K562 treated with DMSO at 1 percent for 24 hours (cell line): ENCODE results near the gene SPNS1. TPM values are rescaled to one million over a fixed set of nuclear protein-coding genes. Genes with fewer than 3 reads are reported as not detected.

Source experiments
- total RNA-seq: library from RNA; unstranded; fragments of 300-600 nt; gene quantifications from 2 replicates; pipeline ENCODE4 v1.2.3, GENCODE V29; 2022; ENCODE audit warnings: low read depth; ENCODE audit not compliant: insufficient read depth

SPNS1 gene
- total RNA-seq: 107 TPM in 2 replicates

GRCh38 chr16:28974437-28975157 is at the start of gene SPNS1:
Gene SPNS1, plus strand, starts transcription at chr16:28974778. Its CDS starts 374 bp downstream, at chr16:28975152.

GRCh38 chr16:28931801-28932225 is 42.8 kb upstream of the SPNS1 start, which contains the start of gene CD19:
Gene CD19, plus strand, starts transcription at chr16:28931971. Its CDS starts 30 bp downstream, at chr16:28932001.

GRCh38 chr16:28950648-28951409 is 23.7 kb upstream of the SPNS1 start, which contains the start of gene NFATC2IP:
Gene NFATC2IP, plus strand, starts transcription at chr16:28950937. Its CDS starts 75 bp downstream, at chr16:28951012.

GRCh38 chr16:28984619-28985135 is 10.1 kb downstream of the SPNS1 start, which contains the start of gene LAT:
Gene LAT, plus strand, starts transcription at chr16:28985052. Its CDS starts 366 bp downstream, at chr16:28985418.

Other genes starting within 250 kb of the SPNS1 start
- 0.22 TPM in 1 of 2 replicates, not detected in the other for gene NPIPB9, start 223.0 kb upstream of the SPNS1 start, total RNA-seq
- gene ATXN2L, start 151.8 kb upstream of the SPNS1 start, total RNA-seq: 275 and 280 TPM in 2 replicates
- 261 and 292 TPM in 2 replicates for gene TUFM, start 128.4 kb upstream of the SPNS1 start, total RNA-seq
- gene SH2B1, start 110.9 kb upstream of the SPNS1 start, total RNA-seq: 56.6 and 57.2 TPM in 2 replicates
- 4.1 and 5.6 TPM in 2 replicates for gene ATP2A1, start 96.3 kb upstream of the SPNS1 start, total RNA-seq
- 33.5 and 36.2 TPM in 2 replicates for gene RABEP2, start 49.5 kb upstream of the SPNS1 start, total RNA-seq
- gene CD19, start 42.8 kb upstream of the SPNS1 start, total RNA-seq: 6.9 and 10.8 TPM in 2 replicates
- 23.1 and 24.2 TPM in 2 replicates for gene NFATC2IP, start 23.8 kb upstream of the SPNS1 start, total RNA-seq
- 1.9 and 2.1 TPM in 2 replicates for gene LAT, start 10.3 kb downstream of the SPNS1 start, total RNA-seq